ENCODE results near the gene OSCAR. TPM values are rescaled to one million over a fixed set of nuclear protein-coding genes. Genes with fewer than 3 reads are reported as not detected.

Gene OSCAR
- total RNA-seq, 1 donor from 2014 or later, result not detected

DNA sequence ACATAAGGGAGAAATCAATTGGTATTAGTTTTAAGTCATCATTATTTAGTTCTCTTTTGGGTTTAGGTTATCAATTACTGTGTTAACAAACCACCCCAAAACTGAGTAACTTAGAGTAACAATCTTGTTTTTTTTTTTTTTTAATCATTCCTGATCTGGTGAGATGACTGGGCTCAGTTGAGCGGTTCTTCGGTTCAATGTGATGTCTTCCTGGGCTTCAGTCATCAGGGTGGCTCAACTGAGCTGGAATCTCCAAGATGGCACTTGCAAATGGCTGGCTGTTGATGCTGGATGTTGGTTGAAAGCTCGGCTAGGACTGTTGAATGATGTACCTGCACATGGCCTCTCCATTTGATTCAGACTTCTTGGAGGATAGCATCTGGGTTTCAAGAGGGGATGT, 16.2 kb downstream of the OSCAR start:
- Mint-ChIP-seq H3K4me1 (no peaks in the 10 kb centered on the region), H3K27ac (no peak overlapping the region), H3K36me3 (no peaks in the 10 kb centered on the region), H3K9me3 (peaks cover 9% of the 10 kb centered on the region), H3K27me3 (ENCODE audit: low read depth) (peaks cover 25% of the 10 kb centered on the region), H3K4me3 (no peak overlapping the region)
- no peak for DNase-seq (ENCODE audit: low spot score in 2 of 2, unreplicated experiment in 2 of 2)
- TF ChIP-seq, protein P1, sequence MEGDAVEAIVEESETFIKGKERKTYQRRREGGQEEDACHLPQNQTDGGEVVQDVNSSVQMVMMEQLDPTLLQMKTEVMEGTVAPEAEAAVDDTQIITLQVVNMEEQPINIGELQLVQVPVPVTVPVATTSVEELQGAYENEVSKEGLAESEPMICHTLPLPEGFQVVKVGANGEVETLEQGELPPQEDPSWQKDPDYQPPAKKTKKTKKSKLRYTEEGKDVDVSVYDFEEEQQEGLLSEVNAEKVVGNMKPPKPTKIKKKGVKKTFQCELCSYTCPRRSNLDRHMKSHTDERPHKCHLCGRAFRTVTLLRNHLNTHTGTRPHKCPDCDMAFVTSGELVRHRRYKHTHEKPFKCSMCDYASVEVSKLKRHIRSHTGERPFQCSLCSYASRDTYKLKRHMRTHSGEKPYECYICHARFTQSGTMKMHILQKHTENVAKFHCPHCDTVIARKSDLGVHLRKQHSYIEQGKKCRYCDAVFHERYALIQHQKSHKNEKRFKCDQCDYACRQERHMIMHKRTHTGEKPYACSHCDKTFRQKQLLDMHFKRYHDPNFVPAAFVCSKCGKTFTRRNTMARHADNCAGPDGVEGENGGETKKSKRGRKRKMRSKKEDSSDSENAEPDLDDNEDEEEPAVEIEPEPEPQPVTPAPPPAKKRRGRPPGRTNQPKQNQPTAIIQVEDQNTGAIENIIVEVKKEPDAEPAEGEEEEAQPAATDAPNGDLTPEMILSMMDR (IDR thresholded peaks at IDR 0.05; ENCODE audit: unreplicated experiment), result no peak

DNA sequence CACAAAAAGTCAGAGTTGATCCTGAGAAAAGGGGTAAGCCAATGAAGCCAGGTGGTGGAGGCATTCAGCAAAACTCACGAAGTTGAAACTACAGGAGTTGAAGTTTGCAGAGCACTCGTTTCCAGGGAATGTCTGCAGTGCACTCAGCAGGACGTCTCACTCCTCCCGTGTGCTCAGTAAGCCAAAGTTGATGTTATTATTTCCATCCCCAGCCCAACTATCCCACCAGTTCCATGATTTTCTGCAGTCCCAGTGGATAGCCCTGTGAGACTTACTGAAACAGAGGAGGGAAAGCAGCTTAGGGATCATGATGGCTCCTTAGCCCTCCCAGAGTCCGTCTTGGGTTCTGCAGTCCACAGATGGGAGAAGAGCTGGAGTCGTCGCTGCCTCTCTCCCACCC, 19.6 kb downstream of the OSCAR start, which contains the start of gene TARM1:
TARM1 (minus strand) TSS at position 334 of the 400 bp plus-strand sequence; CDS start at position 309, 25 bp downstream.
- TF ChIP-seq, protein P1 (IDR thresholded peaks at IDR 0.05; ENCODE audit: unreplicated experiment), result no peak
- Mint-ChIP-seq H3K4me3 (no peak within 1 kb of the TSS), H3K4me1 (no peaks in the 10 kb centered on the region), H3K9me3 (peaks cover 9% of the 10 kb centered on the region), H3K36me3 (no peaks in the 10 kb centered on the region), H3K27ac (no peak within 1 kb of the TSS), H3K27me3 (ENCODE audit: low read depth) (peaks cover 5% of the 10 kb centered on the region)
- no peak for DNase-seq (ENCODE audit: low spot score in 2 of 2, unreplicated experiment in 2 of 2)

DNA sequence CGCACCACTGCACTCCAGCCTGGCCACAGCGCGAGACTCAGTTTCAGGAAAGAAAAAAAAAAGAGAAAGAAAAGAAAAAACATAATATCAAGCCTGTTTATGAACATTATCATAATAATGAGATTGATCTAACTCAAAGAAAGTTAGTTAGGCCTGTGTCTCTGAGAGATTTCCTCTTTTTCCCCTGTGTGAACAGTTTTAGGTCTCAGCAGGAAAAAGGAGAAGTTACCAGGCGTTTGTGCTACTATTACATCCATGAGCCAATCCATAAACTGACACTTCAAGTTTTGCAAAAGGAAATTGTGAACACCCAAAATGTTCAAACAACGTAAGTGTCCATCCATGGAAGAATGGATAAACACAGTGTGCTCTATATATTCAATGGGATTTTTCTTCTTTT, 23.3 kb downstream of the OSCAR start:
- H3K4me3 Mint-ChIP-seq, result no peak overlapping the region
- no peaks in the 10 kb centered on the region for H3K36me3 Mint-ChIP-seq
- TF ChIP-seq, protein P1 (IDR thresholded peaks at IDR 0.05; ENCODE audit: unreplicated experiment), result no peak
- H3K27ac Mint-ChIP-seq, result no peak overlapping the region
- no peak for DNase-seq (ENCODE audit: low spot score in 2 of 2, unreplicated experiment in 2 of 2)
- H3K4me1 Mint-ChIP-seq, result no peaks in the 10 kb centered on the region
- H3K27me3 Mint-ChIP-seq (ENCODE audit: low read depth), result peaks cover 5% of the 10 kb centered on the region
- peaks cover 3% of the 10 kb centered on the region for H3K9me3 Mint-ChIP-seq

DNA sequence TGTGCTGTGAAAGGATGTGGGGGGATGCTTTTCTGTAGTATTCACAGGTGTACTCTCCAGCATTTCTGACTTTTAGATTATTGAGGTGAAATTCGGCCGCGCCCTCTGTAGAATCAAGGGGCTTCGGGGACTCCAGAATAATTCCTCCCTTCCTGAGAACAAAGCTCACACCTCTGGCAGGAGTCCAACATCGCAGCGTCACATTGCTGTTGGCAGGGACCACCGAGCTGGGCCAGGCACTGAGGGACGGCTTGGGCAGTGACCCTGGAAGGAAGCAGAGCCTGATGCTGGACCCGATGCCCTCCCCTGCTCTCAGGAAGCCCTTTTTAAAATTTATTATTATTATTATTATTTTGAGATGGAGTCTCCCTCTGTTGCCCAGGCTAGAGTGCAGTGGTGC, 25.8 kb downstream of the OSCAR start:
- H3K4me1 Mint-ChIP-seq, result no peaks in the 10 kb centered on the region
- no peaks in the 10 kb centered on the region for H3K36me3 Mint-ChIP-seq
- TF ChIP-seq, protein P1 (IDR thresholded peaks at IDR 0.05; ENCODE audit: unreplicated experiment), result no peak
- no peak overlapping the region for H3K27ac Mint-ChIP-seq
- H3K4me3 Mint-ChIP-seq, result no peak overlapping the region
- no peaks in the 10 kb centered on the region for H3K9me3 Mint-ChIP-seq
- DNase-seq (ENCODE audit: low spot score in 2 of 2, unreplicated experiment in 2 of 2), result no peak
- peaks cover 7% of the 10 kb centered on the region for H3K27me3 Mint-ChIP-seq (ENCODE audit: low read depth)

DNA sequence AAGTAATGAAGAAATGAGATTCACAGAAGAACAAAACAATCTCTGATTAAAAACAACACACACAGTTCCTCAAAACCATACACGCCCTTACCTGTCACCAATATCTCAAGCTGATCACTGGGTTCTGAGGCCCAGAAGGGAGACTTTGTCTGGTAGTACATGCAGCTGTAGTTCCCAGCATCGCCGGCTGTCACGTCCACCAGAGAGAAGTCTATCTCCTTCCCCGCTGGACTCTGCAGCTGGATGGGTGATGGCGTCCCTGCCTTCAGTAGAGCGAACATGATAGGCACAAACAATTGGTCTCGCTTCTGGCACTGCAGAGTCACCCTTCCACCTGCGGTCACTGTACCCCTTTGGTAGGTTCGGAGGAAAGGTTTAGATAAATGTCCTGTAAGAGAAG, 26.8 kb downstream of the OSCAR start:
- Mint-ChIP-seq H3K27me3 (ENCODE audit: low read depth) (peaks cover 12% of the 10 kb centered on the region), H3K4me3 (no peak overlapping the region), H3K27ac (no peak overlapping the region), H3K9me3 (peaks cover 9% of the 10 kb centered on the region), H3K4me1 (no peaks in the 10 kb centered on the region), H3K36me3 (no peaks in the 10 kb centered on the region)
- TF ChIP-seq, protein P1 (IDR thresholded peaks at IDR 0.05; ENCODE audit: unreplicated experiment), result no peak
- no peak for DNase-seq (ENCODE audit: low spot score in 2 of 2, unreplicated experiment in 2 of 2)

DNA sequence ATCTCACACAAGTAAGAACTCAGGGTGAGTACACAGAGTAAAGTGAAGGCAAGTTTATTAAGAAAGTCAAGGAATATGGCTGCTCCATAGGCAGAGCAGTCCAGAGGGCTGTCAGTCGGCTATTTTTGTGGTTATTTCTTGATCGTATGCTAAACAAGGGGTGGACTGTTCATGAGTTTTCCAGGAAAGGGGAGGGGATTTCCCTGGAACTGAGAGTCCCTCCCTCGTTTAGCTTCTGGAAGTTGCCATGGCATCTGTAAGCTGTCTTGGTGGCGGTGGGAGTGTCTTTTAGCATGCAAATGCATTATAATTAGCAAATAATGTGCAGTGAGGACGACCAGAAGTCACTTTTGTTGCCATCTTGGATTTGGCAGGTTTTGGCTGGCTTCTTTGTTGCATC, 31.1 kb downstream of the OSCAR start:
- no peaks in the 10 kb centered on the region for H3K36me3 Mint-ChIP-seq
- no peaks in the 10 kb centered on the region for H3K4me1 Mint-ChIP-seq
- no peak overlapping the region for H3K27ac Mint-ChIP-seq
- TF ChIP-seq, protein P1 (IDR thresholded peaks at IDR 0.05; ENCODE audit: unreplicated experiment), result no peak
- no peak overlapping the region for H3K4me3 Mint-ChIP-seq
- peaks cover 12% of the 10 kb centered on the region for H3K9me3 Mint-ChIP-seq
- no peak for DNase-seq (ENCODE audit: low spot score in 2 of 2, unreplicated experiment in 2 of 2)
- H3K27me3 Mint-ChIP-seq (ENCODE audit: low read depth), result peaks cover 18% of the 10 kb centered on the region

Data from mesothelial cell of epicardium (in vitro differentiated cells).